22Rv1 (cell line): ENCODE data around the gene C10orf71.

Experiments used
- CTCF ChIP-seq: fragments of 450-650 bp; IDR thresholded peaks from 2 replicates; pipeline ENCODE4 v1.5.1; 2017; ENCODE audit warnings: mild to moderate bottlenecking
- ZFX ChIP-seq: fragments of 450-650 bp; IDR thresholded peaks from 2 replicates; pipeline ENCODE4 v1.6.1; 2017; ENCODE audit warnings: antibody characterized with exemption, borderline replicate concordance

- TF ChIP-seq CTCF, result no peak
- TF ChIP-seq ZFX, result no peak
Observed at GRCh38 chr10:49296382-49296781, 2.6 kb upstream of the C10orf71 start.
